ENCODE measurements around the gene UPK1B.

Gene UPK1B

DNA sequence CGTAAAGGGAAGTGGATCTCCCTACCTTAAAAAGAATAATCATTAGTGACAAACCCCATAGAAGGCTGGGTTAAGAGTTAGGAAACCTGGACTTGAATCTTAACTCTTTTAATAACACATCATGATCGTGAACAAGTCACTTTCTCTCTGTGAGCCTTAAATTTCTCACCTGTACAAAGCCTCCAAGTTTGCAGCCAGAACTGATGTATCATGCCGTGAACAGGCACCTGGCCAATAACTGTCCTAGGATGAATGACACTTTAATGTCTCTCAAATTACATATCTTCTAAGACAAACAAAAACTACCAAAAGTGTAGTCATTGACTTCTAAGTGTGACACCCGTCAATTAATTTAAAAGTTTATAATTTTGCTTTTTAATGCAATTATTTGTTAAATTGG is 3.9 kb downstream of the UPK1B start:
- DNase-seq, result no peak

DNA sequence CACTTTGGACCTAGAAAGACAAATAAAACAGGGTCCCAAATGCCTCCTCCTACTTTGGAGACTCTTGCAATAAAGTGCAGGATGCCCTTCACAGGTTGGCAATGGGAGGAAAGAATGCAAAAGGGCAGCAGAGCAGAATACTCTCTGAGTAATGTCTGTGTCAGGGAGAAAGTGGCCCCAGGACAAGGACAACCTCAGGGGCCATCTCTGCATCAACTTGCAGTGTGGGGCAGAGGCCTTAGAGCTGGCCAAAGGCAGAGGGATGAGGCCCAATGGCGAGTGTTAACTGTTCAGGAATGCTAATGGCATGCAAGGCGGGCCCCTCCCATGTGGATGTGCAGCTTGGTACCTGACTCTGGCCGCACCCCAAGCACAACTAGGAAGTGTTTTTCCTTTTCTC is 8.4 kb downstream of the UPK1B start:
- no peak for DNase-seq

DNA sequence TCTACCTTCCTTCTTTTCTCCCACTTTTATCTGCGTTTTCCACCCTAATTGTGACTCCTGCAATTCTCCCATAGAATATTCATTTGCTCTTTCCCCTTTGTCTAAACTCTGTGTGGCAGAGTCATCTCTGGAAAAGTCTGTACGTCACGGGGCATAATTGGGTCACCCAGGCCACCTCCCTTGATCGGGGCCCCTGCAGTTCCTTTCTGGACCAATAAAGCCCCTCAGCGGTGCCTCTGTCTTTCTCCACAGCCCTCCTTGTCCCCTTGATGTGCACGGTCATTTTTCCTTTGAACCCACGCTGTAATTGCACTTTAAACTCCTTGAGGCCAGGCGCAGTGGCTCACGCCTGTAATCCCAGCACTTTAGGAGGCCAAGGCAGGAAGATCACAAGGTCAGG is 10.7 kb downstream of the UPK1B start:
- DNase-seq, result no peak

DNA sequence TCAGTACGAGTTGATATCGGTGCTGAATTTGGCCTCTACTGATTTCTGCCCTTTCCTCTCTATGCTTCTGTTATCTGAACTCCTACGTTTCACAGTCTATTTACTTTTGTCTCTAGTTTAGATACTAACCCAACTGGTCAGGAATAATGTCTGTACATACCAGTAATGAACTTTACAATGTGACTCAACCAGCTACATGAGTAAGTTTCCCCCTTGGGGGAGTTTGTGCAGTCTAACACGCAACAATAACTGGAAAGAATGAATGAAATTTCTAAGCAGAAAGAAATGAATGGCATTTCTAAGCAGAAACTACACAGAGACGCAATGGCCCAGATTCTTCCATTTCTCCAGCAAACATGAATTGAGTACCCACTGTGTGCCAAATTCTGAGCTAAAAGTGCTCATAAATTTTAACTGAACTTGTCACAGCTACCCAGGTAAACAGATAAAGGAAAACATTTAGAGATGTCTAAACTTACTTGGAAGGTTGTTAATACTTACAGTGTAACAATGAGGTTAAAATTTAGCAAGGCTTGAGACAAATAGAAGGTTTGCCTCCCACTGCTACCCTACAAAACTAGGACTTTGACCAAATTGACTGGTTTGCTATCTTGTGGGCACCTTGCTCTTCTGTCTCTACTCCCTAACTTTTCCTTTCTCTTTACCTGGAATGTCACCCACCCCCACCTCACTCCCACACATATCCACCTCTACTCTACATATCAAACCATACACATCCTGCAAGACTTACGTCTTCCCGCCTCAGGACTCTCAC is 11.6 kb downstream of the UPK1B start:
- no peak for DNase-seq

DNA sequence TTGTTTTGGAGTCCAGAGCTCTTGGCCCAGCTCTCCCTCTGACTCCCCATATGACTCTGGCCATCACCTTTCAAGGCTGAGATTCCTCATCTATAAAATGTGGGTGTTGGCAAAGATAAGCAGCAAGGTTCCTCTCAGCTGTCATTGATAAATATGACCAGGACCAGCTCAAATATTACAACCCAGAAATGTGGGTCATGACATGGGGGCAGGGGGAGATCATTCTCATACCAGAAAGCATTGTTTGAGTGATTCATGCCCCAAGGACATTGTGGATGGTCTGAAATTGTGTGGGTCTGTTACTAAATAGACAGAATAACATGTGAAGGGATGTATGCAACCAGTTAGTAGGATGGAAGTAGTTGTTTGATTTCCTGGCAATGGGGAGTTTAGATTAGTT is 13.9 kb downstream of the UPK1B start:
- no peak for DNase-seq

DNA sequence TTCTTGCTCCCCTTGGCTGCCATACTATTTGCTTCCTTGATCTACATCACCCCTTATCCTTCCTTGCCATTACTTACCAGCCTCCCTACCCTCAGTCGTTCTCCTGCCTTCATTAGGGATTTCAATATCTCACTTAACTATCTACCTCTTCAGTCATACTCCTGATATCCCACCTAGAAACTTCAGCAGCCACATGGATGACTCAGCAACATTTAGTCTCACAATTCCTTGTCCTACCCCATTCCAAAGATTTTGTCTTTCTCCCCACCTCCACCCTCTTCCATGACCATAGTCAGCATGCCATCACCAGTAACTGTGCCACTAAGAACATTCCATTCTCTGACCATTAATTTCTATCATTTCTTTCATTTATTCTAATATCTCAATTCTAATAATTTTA is 18.4 kb downstream of the UPK1B start:
- DNase-seq, result no peak

DNA sequence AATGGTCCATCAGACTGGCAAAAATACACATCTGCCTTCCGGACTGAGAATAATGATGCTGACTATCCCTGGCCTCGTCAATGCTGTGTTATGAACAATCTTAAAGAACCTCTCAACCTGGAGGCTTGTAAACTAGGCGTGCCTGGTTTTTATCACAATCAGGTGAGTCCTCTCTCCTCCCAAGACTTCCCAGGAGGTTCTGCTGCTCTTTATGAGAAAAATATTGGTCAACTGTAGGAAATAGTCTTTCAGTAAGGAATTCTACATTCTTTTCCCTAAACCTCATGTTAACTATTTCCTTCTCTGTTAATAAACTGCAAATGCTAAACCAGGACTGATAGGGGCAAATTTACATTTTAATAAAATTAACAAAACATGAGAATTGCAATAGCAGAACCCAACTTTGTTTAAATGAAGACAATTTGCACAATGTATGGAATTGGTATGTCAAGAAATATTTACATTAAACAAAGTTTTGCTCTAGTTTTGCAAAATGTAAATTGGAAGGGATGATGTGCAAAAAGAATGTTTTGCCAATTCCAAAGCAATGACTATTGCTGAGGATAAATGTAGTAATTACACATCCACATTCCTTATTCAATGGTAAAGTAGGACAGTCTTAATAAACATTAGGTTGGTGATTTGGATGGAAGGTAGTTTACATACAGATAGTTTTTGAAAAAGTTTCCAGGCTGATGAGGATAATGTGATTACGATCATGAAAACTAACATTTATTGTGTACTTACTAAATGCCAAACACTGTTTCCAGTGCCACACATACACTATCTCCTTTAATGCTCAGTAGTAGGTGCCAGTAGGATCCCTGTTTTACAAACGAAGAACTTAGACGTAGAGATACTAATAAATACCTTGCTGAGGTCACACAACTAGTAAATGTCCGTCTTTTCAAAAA is 21.1 kb downstream of the UPK1B start:
- no peak for DNase-seq

DNA sequence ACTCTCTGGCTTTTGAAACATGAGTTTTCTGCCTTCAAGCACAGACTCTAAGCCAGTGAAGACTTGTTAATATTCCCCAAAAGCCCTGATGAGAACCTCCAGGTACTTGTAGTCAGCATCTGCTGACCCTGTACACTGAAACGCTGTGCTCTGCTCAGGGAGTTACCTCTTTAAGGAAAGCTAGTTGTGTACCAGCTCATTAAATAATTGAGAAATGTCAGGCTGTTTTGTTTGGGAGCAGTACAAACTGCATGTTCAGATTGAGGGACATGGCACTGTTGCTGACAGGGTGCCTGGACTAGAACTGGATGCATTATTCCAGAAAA is 21.7 kb downstream of the UPK1B start:
- DNase-seq, result no peak

DNA sequence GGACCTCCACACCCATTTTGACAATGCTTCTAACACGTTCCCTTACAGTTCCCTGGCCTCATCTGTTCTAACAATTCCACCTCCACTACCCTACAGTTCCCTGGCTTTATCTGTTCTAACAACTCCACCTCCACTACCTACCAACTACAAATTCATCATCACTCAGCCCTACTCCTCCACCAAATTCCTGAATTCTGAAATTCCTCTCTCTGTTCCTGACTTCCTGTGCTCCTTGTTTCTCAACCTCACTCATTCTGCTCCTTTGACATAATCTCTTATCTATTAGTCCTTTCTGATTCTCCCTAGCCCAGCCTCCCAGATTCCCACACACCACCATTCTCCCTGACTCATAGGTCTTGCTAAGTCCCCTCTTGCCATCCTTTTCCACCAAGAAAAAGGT is 22.5 kb downstream of the UPK1B start:
- DNase-seq, result no peak

DNA sequence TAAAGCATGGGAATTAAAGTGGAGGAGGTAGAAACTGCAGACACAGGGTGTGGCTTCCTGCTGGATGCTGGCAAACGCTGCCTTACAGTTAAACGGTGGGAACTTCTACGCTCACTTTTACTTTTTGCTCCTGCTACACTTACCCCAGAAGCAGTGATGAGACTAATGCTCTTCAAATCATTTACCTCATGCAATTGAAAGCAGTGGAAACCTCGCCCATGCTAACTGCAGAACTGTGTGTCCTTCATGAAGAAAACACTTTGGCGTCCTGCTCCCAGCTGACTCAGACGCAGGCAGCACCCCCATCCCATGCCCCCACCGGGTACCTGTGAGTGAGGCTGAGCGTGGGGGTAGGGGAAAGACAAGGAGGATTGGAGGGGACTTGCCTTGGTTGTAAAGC is 31.8 kb downstream of the UPK1B start:
- DNase-seq, result no peak

DNA sequence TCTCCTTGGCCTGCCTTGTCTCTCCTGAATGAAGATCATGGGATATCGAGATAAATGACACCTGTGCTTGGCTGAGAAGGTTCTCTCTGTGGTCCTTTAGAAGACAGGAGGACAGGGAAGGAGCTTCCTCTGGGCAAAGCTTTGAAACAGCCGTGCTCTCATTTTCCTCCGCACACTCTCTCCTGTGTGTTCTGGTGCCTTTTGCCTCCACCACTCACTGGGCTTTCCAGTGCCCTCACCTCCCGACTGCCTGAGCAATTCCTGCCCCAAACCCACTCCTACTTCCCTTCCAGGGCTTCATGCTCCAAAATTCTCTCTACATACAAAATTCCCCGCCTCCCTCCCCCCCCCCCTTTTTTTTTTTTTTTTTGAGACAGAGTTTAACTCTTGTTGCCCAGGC is 32.3 kb downstream of the UPK1B start:
- no peak for DNase-seq

DNA sequence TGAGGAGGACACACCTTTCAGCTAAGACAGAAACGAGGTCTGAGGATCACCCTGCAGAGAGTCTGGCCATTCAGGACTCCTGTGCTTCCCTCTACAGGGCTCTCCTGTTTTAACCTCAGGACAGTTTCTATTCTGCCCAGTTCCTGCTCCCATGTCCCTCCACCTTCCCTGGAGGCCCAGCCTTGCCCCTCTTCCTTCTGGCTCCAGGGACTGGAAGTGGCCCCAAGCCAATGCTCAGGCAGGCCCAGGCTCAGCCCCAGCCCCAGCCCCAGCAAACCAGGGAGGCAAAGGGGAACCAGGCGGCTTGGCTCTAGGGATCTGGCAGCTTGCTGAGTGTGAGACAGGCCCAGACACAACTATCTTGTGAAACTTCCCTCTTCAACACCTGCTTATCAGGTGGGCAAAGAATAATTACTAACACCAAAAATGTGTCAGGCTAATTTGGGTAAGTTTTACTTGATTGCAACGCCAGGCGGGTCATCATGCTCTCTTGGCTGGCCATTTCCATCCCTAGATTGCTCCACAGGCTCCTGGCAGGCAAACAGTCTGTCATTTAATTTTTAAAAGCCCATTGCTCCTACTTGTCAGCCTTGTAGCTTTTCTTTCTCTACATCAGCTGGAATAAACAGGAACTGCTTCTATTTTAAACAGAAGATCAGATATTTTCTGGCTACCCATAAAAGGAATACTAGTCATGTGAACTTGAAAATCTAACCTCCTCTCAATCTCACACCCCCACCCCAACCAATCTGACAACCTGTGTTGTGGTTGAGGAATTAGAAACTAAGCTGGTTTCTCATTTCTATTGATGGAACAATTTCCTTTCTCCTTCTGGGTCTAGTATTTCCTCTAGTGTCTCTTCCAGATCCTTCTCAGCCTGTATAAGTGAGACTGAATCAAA is 33.5 kb downstream of the UPK1B start:
- DNase-seq, result no peak

DNA sequence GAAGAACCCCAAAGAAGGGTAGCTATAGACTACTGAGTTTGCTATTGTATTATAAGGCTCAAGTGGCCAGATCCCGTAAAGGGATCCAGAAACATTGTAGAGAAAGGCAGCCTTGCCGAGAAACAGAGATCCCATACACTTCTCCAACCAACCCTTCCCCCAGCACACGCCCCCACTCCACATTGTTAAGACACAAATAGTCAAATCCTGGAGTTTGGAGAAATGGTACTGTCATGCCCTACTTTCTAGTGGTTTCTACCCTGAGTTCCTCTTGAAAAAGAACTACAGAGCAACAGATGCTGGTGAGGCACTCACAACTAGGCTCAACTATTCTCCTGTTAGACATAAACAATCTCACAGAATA is 34.1 kb downstream of the UPK1B start:
- no peak for DNase-seq

DNA sequence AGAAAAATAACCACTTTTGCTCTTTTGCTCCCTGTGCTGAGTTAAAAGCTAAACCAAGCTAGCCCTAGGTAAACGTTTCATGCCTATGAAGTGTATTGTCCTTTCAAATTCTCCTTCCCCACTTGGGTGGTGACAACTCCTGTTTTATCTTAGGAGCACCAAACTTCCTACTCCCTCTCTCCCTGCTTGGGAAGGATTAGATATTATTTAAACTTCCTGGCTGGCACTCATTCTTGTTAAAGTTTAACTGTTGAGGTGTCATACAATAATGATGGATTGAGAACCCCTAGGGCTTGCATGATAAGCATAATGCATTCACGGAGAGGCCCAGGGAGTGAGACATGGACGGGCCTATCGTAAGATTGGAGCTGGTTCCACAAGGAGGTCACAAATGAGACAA is 37.8 kb downstream of the UPK1B start:
- DNase-seq, result no peak

DNA sequence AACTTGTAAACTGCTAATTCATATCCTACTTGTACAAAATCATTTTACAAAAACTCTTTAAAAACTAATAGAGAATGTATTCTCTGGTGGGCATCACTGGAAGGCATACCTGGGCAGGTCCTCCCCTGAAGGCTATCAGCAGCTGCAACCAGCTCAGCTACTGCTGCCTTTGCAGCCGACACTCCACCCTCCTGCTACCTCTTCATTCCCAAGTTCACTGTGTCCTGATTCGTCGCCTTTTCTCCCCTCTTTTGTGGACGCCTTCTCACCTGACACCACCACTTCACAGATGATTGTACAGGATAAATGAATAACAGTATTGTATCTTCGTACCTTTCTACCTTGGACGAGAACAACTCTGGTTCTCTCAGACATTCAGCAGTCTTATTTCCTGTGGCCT is 38.4 kb downstream of the UPK1B start:
- no peak for DNase-seq

DNA sequence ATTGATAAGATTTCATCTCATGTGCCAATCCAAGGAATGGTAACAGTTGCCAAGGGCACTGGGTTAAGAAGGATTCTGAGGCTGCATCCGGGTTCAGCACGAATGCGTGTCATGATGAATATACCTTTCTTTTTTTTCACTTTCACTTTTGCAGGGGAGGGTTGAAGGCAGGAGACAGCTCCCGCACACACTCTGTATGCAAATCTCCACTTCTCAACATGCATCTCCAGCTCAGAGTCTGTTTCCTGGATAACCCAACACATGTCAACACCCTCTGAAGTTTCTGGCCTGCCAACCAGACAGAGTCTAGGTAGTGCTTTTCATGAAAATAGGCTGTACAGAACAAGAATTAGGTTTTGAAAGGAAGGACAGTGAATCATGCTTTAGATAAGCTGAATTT is 45.7 kb downstream of the UPK1B start:
- DNase-seq, result no peak

DNA sequence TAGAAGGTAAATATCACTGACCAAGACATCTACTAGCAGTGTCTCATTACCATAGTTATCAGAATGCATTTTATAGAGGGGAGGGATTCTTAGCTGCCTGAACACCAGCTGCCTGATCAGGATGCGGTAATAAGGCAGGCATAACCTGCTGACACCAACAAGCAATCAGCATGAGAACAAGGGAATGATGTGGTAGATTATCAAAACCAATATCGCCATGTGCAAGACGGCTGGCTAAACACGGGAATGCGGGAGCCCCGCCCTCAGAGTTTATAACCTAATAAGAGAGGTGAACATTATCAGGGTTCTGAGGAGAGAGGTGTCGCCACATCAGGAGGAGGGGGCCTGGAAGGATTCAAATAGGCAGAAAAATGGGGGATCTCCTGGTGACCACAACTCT is 46.8 kb downstream of the UPK1B start:
- DNase-seq, result no peak

DNA sequence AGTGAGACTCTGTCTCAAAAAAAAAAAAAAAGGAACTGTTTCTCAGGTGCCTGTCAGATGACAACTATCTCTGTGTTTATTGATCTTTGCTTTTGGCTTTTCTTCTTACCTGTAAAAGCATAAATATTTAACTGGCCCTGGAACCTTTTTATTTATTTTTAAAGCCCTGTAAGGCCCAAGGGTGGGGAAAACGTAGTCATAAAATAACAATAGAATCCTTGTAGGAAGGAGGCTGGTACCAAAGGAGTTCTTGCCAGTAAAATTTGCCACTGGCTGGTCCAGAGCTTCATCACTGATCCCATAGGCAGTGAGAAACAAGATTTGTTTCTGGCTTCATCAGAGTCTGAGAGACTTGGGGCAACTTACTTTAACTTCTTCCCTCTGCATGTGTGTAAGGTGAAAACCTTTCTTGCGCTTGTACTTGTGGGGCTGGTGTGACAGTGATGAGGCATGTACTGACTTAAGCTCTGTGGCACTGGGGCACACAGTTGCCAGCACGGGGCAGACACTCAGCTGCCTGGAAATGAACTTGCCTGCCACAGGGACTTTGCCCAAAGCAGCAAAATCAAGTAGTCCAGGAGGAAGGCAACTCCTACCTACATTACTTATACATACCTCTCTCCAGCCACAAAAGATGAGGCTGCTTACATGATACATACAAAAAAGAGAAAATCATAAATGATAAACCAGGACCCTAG is 47.7 kb downstream of the UPK1B start:
- DNase-seq, result no peak

DNA sequence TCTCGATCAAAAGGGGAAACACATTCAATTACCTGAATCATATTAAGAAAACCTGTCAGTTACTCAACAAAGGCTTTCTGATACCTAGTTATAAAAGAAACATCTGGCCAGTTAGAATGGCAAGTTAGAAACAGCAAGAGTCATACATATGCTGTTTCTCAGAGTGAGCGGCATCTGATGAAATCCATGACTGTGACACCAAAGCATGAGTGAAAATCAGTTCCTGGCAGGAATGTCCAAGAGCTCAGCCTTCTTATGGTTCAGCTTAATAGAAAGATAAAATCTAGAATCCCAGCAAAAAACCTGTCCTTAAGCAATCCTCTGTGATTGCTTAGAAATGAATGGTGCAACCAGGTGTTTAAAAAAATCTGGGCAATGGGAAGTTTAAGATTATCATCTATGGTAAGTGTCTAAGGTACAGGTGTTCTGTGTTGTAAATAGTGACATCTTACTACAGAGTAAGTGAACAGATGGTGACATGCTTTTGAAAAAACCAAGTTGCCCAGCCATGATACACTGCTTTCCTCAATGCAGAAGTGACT is 48.5 kb downstream of the UPK1B start:
- no peak for DNase-seq

DNA sequence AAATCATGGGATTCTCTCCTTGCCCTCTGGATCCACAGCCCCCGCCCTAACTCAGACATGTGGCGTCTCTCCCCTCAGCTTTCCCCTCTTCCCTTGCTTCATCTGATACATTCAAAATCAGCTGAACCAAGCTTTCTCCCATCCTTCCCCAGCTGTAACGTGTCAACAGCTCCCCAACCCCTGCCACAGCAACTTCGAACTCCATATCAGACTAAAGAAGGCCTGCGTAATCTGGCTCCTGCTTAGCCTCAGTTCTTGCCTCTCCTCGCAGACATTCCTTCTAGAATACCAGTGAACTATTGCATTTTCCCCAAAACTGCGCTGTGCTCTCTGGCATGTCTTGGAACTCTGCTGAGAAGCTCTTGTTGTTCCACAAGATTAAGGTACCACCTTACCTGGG is 49.0 kb downstream of the UPK1B start:
- no peak for DNase-seq

DNA sequence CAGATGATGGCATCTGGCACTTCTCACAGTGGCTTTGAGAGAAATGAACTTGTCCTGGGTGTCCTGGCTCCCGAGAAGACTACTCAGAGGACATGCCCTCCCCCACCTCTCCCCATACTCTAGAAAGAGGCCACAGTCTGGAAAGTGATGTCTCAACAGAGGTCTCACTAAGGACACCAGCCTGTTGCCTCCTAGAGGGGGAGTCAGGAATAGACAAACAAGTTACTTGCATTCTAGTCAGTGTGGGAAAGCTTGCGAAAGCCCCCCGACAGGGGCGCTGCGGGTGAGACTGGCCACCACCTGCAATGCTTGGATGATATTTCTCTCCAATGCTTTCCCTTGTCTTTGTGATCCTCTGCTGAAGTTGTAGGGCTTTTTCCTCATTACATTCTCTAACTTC is 50.1 kb downstream of the UPK1B start:
- DNase-seq, result no peak

DNA sequence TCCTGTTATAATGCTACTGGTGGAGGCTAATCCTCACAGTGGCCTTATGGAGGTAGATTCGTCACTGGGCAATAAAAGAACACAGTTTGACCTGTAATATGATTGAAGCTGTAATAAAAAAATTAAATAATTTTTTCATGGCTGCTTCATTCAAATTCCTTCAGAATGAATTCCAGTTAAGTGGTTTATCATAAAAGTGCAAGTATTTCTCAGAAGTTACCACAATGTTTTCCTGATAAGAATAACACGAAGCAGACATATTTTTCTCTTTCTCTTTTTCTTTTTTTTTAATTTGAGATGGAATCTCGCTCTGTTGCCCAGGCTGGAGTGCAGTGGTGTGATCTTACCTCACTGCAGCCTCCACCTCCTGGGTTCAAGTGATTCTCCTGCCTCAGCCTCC is 51.7 kb downstream of the UPK1B start:
- DNase-seq, result no peak
